A172 (cell line): ENCODE measurements around the gene LUM. TPM values are rescaled to one million over a fixed set of nuclear protein-coding genes. Genes with fewer than 3 reads are reported as not detected.
"Not testable (repeated sequence)": the region's sequence is repeated elsewhere in the genome, so short reads cannot be mapped to it uniquely, and the experiment has no call there.

ENCODE experiments used
- DNase-seq: peaks from one replicate; pipeline ENCODE4 v3.0.0-alpha.2; 2015; ENCODE audit warnings: low spot score
- total RNA-seq: library from RNA; depleted of rRNA; stranded (reverse); fragments of >200 nt; shearing (Covaris generic); gene quantifications from 2 replicates; pipeline ENCODE4 v1.2.3, GENCODE V29; 2014

The LUM gene
- total RNA-seq, 1 experiment from 2014 or later = 0.22 TPM

DNA sequence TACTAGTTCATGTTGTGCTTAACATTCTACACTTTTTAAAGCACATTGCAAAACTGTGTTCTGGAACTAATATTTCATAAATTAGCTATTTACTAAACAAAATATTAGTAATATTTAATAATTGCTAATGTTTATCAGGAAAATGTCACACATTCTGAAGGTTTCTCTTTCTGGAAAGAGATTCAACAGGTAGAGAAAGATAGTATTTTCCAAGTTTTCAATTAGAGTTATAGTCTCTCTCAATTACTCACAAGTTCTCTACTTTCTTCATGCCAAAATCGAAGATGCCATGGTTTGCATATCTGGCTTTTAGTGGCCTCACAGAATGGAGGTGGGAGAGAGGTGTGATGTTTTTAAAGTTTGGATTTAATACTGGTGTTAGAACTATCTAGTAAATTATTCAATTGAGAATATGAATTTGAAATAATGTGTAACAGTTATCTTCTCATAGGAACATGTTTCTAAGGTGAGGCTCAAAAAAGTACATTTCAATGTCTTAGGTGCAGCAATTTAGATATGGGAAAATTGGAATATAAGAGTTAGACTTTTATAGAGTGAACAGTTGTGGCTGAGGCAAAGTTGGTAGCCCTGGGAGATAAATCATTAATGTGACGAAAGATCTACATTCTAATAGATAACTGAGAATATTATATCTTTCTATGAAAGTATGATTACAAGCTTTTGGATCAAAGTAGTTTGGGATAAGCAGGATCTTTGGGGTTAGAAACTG is 1.5 kb downstream of the LUM start:
- DNase-seq = no peak

DNA sequence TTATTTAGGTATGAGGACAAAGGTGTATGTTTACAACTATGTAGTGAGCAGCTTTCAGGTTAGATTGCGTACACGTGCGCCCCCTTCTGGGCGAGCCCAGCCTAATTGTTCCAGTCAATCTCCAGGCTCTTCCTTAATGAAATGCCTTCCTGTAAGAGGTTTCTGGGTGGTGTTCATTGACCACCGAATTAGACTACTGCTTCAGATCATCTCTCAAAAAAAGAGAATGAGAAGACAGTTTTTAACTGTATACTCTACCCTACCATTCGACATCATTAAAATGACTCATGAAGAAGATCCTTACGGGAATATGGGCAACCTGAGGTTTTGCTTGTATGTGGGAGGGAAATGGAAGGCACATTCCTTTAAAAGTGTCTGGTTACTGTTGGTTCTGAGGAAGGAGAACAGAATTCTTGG is 2.1 kb downstream of the LUM start:
- peak; percentile 58 for DNase-seq

DNA sequence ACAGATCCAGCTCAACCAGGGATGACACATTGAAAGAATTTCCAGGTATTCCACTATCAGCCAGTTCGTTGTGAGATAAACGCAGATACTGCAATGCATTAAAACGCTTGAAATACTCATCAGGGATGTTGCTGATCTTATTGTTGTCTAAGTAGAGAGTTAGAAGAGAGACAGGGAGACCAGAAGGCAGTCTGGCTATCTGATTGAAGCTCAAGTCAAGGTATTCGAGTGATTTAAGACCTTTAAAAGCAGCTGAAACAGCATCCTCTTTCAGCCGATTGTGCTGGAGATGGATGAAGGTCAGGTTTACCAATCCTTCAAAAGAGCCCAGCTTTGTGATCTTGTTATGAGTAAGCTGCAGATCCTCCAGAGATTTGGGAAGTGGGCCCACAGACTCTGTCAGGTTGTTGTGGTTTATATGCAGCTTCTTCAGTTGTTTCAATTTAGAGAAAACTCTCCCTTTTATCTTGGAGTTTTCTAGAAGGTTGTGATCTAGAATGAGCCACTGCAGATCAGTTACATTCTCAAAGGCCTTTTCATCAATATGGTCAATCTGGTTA is 3.0 kb downstream of the LUM start:
- no peak for DNase-seq

DNA sequence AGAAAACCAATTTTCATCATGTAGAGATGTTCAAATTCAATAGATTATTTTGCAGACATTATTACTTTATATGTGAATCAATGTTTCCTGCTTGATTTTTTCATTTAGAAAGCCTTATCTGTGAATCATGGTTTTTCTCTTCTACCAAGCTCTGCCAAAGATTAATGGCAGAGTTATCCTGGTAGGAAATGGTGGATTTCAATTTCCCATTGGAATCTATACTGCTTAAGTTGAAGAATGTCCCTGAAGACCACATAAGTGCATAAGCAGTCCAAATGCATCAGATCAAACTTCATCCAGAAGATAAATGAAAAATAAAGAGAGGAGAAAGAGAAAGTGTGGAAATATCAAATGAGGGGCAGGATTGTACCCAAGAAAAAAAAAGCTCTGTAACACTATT is 5.0 kb downstream of the LUM start:
- DNase-seq = no peak

DNA sequence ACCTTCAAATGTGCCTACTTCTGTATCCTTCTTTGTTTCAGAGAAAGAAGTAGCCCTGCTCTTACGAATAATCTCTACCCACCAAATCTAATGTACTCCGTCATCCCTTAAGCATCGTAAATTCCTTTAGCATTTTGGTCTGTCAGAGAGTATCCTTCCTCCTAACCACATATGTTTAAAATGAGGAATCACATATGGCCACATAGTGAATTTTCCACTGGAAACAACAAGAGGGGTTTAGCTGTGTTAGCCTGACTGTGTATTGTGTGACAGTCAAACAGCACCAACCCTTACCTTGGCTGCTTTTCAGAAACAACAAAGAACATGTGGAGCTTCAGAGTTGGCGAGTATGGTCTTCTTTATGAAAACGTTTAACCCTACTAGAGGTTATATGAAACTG is 5.5 kb downstream of the LUM start:
- DNase-seq = no peak

DNA sequence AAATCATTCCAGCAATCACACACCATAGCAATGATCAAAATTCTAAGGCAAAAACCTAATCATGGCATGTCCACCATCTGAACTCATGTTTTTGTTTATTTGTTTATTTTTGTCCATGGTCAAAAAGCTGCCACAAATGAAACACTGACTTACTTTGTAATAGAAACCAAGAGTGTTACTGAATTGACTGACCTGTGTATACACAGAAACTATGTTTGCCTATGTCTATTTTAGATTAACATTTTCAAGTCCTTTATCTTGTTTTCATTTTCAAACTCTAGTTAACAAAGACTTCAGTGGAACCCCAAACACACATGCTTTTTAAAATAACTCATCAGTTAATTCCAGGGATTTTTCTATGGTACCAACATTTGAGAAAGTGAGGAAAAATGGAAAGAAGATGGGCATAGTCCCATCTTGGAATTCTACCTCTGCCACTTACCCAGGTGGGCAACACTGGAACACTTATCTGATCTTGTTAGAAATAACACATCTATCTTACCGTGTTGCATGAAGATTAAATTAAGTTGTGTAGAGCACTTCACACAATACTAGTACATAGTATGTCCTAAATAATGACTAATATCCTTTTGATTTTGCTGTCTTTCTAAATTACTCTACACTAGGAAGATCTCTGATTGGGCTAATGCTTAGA is 6.4 kb downstream of the LUM start:
- no peak for DNase-seq

DNA sequence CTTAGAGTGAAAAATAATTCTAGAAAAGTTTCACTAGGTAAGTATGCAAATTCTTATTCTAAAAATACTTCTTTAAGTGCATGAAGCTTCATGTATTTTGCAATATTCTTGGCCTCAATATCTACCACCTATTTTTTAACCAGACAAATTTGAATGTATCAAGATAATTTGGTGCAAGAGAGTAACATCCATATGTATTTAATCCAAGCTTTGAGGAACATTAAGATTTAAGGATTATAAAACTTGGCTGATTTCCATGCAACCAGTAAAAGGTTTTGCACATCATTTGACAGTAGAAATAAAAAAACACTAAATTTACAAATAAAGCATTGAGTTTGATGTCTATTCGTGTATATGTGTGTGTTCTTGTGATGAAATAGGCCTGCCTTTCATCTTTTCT is 7.7 kb downstream of the LUM start:
- no peak for DNase-seq

DNA sequence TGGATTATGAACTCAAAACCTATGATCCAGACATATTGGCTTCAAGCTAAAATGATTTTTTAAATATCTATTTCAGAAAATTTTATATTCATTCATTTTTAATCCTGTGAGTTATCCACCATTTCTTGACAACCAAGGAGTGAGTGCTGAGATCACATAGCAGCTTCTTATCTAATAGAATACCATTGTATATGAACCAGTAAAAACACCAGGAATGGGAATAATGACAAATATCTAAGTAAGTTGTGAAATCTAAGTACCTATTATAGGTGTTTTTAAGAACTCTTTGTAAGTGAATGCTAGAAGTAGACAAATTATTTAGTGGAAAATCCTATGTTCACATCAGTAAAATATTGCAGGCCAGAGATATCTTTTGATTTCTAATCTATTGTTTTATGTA is 8.2 kb downstream of the LUM start:
- no peak for DNase-seq

DNA sequence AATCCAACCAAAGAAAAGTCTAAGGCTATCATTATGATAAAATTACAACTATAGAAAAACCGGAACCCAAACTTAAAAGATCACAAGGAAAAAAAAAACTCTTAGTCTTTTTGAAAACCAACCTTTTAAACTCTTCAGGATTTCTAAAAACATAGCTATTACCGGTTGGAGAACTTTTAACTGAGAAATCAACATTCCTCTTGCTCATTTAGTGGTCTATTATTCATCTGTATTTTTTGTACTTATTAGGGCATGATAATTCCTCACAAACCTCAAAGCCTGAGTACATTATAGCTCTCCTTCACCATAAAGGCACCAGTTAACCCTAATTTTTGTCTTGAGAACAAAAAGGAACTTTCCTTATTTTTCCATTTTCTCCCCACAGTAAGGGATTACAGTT is 10.4 kb downstream of the LUM start:
- DNase-seq = no peak

DNA sequence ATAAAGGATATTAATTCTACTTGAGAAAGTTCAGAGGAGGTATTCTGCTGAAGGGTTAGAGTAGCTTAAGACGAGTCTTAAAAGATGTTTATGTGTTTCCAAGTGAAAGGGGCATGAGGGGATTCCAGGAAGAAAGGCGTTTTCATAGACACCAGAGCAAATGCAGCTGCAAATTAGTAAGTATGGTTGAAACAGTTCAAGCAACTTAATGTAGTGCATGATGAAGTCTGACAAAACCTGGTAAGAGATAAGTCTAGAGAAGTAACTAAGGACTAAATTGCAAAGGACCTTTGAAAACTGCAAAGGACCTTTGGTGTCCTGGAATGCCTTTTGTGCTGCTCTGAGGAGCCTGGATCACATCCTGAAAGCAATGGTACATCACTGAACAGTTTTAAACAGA is 11.5 kb downstream of the LUM start:
- no peak for DNase-seq

DNA sequence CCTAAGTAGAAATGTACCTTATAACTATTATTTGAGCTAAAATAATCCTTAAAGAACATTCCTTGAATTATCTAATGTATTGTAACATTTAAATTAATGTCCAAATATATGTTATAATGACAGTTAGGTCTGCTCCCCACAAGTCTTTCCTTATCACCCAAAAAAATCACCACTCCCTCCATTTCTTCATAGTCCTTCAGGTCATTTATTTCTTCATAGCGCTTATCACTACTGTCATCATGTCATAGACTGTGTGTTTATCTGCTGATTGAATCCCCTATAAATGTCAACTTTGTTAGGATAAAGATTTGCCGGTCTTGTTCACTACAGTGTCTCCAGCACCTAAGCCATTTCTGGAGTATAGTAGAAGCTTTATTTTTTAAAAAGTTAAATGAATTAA is 12.0 kb downstream of the LUM start:
- DNase-seq = no peak

DNA sequence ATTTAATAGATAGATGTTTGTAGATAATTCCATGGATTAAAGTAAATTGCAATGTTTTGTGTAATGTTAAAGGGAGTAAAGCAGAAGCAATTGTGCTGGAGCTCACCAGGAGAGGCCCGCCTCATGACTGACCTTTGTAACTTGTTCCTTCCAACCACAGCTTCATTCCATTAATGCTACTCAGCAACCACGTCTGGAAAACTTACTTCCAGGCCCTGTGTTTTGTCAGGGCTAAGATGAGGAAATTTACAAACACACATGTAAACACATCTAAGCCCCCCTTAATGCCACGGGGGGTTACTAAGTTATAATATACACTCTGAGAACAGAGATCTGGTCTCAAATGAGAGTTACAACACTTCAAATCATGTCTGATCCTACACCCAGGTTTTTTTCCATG is 12.4 kb downstream of the LUM start:
- DNase-seq = peak; percentile 74

DNA sequence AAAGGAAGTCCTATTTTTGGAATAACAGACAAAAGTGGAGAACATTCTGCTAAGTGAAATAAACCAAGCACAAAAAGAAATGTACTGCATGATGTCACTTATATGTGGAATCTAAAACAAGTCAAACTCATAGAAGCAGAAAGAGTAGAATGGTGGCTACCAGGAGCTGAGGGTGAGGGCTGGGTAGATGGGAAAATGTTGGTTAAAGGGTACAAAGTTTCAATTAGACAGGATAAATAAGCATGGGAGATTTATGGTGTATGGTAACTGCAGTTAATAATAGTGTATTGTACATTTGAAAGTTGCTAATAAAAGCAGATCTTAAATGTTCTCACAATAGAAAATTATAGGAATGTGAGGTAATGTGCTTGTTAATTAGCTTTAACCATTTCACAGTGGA is 12.8 kb downstream of the LUM start:
- no peak for DNase-seq

DNA sequence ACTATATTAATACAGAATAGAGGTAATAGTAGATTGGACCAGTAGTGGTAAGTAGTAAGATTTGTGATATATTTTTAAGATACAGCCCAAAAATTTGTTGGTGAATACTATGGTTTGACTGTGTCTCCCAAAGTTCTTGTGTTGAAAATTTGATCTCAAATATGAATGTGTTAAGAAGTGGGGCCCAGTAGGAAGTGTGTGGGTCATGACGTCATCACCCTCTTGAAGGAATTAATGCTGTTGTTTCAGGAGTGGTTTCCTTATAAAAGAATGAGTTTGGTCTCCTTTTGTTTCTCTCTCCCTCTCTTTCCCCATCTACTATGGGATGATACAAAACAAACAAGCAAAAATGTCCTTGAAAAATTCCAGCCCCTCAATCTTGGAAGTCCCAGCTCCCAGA is 16.3 kb downstream of the LUM start:
- DNase-seq = no peak

DNA sequence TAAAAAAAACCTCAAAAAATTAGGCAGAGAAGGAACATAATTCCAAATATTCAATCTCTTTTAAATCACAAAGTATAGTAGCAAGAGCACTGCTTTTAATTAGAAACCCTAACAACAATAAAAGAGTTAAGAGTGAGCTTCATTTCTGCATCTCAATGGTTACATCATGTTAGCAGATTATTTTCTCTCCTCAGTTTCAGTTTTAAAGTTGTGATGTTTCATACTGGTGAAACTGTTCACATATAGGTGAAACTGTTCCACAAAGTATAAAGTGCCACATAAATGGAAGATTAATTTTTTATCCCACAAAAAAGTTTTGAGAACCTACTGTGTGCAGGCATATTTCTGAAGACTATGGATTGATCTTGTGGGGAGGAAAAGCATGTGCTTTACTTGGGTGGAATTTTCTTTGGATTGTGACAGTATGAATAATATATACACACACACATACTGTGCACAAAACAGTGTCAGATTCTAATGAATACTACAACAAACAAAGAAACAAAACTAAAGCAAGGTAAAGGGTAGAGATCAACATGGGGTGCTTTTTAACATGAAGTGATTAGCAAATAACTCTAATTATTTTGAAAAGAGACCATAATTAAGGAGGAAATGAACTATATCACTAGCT is 17.1 kb downstream of the LUM start:
- no peak for DNase-seq

DNA sequence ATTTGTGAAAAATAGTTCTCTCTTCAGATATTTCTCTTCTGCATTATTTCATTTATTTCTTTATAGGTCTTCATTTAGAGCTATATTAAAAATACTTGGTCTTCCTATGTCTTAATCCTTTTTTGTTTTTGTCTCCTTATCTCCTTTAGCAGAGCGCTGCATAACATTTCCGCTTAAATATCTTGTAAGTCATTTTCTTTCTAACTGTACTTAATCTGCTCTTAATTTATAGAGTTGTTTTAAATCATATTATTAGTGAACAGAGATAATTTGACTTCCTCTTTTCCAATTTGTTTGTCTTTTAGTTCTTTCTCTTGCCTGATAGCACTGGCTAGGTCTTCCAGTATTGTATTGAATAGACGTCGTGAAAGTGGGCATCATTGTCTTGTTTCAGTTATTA is 18.0 kb downstream of the LUM start:
- DNase-seq = no peak

DNA sequence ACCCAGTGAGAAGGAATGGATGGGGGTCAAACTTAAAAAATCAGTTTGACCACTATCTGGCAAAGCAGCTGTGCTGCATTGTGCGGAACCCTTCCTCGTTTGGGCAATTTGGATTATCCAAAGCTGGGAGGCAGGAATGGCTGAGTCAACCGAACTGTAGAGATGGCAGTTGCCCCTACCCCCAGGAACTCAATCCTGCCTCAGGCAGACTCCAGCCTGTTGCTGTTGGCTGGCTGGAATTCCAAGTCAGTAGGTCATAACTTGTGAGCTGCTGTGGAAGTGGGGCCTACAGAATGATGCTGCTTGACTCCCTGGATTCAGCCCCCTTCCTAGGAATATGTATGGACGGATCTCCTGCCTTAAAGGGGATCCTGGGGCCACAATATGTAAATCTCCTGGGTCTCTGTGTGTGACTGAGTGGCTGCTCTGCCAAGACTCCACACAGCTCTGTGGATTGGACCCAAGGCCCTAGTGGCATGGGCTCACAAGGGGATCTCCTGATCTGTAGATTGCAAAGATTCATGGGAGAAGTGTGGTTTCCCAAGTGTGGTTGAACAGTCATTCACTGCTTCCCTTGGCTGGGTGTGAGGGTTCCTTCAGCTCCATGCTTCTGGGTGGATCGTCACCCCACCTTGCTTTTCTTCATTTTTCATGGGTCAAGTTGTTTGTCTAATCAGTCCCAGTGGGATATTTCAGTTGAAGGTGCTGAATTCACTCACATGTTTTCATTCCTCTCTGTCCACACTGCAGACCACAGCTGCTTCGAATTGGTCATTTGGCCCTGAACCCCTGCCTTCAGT is 19.2 kb downstream of the LUM start:
- no peak for DNase-seq

DNA sequence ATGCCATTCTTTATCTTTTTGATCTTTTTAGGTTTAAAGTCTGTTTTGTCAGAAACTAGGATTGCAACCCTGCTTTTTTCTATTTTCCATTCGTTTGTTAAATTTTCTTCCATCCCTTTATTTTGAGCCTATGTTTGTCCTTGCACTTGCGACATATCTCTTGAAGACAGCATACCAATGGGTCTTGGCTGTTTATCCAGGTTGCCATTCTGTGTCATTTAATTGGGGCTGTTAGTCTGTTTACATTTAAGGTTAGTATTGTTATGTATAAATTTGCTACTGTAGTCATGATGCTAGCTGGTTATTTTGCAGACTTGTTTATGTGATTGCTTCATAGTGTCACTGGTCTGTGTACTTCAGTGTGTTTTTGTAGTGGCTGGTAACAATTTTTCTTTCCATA is 21.3 kb downstream of the LUM start:
- DNase-seq = not testable (repeated sequence)

DNA sequence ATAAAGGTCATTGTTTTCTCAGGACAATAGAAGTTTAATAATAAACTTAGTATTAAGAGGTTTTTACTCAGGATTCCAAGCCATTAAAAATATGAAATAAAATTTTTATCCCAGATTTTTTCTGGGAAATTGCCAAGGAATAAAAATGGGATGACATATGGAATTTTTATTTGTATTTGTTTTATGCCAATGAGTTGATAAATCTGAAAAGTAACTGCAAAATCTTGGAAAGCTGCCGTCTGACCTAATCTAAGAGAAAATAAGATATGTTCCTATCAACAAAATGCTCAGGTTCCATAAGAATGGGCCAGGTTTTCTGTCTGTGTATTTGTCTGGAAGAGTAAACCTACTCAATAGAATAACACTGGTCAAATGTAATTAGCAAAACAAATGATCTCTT is 31.3 kb downstream of the LUM start:
- DNase-seq = no peak

DNA sequence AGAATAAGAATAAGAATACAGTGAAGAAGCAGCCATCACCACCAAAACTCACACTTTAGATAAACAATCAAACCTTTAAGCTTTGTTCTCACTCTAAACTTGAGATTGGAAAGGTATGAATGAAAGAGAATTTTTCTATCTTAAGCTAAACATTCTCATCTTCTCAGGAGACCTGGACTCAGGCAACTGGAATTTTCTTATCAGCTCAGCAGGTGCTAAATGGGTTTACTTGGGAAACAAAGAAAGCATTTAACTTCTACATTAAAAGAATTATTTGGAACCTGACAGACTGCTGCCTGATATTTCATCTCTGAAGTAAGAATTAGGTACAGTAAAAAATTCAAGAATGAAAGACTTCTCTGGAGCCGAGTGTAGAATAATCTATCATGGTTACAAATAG is 32.8 kb downstream of the LUM start:
- no peak for DNase-seq

DNA sequence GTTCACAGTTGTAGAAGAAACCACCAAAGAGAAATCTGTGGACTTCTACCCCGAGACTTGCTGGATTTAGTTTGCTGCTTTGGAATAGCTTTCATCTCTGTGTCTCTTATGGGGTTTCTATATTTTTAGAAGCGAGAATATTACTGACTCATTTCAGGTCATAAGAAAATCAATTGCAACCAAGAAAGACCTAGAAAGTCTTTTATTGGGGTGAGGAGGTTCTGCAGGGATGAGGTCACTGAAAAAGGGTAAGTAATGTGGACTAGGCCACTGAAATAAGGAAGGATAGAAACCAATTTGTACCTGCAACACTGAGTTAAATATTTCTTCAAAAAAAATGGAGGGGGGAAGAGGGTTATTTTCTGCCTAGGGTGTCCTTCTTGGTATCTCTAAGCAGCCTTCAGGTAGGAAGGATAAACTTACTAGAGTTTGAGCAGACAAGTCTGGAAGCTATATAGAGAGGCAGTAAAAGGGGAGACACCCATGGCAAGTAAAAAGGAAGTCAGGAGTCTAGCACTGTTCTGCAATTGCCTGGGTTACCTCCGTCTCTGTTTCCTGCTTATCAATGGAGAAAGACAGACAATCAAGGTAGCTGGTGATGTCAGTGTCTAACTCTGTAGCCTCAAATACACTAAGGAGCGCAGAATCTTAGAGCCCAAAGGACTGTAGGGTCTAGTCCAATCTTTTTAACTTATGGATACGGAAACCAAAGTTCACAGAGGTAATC is 33.9 kb downstream of the LUM start:
- DNase-seq = no peak

DNA sequence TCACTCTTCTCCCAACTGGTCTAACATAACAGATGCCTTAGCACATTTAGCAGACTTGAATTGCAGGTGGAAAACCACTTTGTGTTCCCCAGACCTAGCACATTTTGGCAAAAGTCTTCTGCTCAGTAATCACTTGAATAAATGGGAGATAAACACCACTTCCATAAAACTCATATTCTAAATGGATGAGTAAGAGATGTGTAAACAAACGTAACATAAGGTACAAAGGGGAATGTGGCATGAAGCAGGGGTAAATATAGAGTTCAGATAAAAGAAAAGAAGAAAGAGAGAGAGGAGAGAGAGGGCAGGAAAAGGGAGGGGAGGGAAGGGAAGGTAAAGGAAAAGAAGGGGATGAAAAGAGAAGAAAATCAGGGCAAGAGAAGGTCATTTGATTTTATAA is 36.4 kb downstream of the LUM start:
- DNase-seq = no peak
